ENCODE measurements around the gene MYH15.

DNA sequence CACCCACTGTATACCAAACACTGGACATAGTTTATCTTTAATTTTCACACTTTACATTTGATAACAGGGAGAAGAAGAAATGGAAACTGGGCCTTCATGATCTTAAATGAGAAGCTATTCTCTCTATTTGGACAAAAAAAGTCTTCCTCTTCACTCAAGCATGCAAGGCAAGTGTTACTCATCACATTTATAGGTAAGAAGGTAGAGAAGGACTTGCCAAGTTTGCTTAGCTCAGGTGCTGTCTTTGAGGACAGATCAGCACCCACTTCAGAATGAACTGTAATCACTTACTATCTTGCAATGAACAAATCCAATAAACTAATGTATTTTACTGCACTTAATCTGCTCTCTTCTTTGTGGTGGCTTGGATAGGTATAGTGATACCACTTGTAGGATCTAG, 1.1 kb upstream of the MYH15 start:
- TF ChIP-seq GATA3 (IDR thresholded peaks at IDR 0.05; ENCODE audit: low read depth, low read length), result no peak
- TF ChIP-seq GATA2 (IDR thresholded peaks at IDR 0.05; ENCODE audit: low read depth, low read length), result no peak
